ENCODE results near the gene MEA1. TPM values are rescaled to one million over a fixed set of nuclear protein-coding genes. Genes with fewer than 3 reads are reported as not detected.

MEA1 gene
- total RNA-seq = 57.7 and 59.3 TPM in 2 replicates

GRCh38 chr6:43013843-43014433, at the start of gene MEA1, which contains the start of gene KLHDC3:
Gene MEA1, minus strand, starts transcription at chr6:43013946. Its CDS starts 133 bp downstream, at chr6:43013813.
Gene KLHDC3, plus strand, starts transcription at chr6:43014249. Its CDS starts 2,944 bp downstream, at chr6:43017193.

GRCh38 chr6:43059168-43060033, 45.7 kb upstream of the MEA1 start, which contains the start of the genes KLC4 and MRPL2:
Gene KLC4, plus strand, starts transcription at chr6:43059631. Its CDS starts 1,705 bp downstream, at chr6:43061336.
Gene MRPL2, minus strand, starts transcription at chr6:43059434. Its CDS starts 53 bp downstream, at chr6:43059381.

GRCh38 chr6:43053545-43054205, 39.9 kb upstream of the MEA1 start, which contains the start of gene CUL7:
Gene CUL7, minus strand, starts transcription at chr6:43053851. Its CDS starts 1,063 bp downstream, at chr6:43052788.

GRCh38 chr6:43021270-43022047, 7.7 kb upstream of the MEA1 start, which contains the start of gene RRP36:
Gene RRP36, plus strand, starts transcription at chr6:43021623. Its CDS starts 32 bp downstream, at chr6:43021655.

GRCh38 chr6:42984001-42984923, 29.5 kb downstream of the MEA1 start, which contains the start of gene PPP2R5D:
Gene PPP2R5D, plus strand, starts transcription at chr6:42984570. Its CDS starts 108 bp downstream, at chr6:42984678.

GRCh38 chr6:42978839-42979522, 34.8 kb downstream of the MEA1 start, which contains the start of gene PEX6:
Gene PEX6, minus strand, starts transcription at chr6:42979181. Its CDS starts 31 bp downstream, at chr6:42979150.

Other genes starting within 250 kb of the MEA1 start
- gene BICRAL, start 231.9 kb downstream of the MEA1 start, total RNA-seq = 6.1 and 7.5 TPM in 2 replicates
- gene RPL7L1, start 134.3 kb downstream of the MEA1 start, total RNA-seq = 83.6 and 87.5 TPM in 2 replicates
- not detected in 2 replicates for gene PTCRA, start 97.9 kb downstream of the MEA1 start, total RNA-seq
- gene CNPY3, start 84.5 kb downstream of the MEA1 start, total RNA-seq = 37.6 and 44.8 TPM in 2 replicates
- 0.43 TPM in 1 of 2 replicates, not detected in the other for gene GNMT, start 53.2 kb downstream of the MEA1 start, total RNA-seq
- gene PEX6, start 34.8 kb downstream of the MEA1 start, total RNA-seq = 49.1 and 53.0 TPM in 2 replicates
- 39.3 and 49.2 TPM in 2 replicates for gene PPP2R5D, start 29.4 kb downstream of the MEA1 start, total RNA-seq
- gene KLHDC3, start 303 bp upstream of the MEA1 start, total RNA-seq = 81.7 and 147 TPM in 2 replicates
- gene RRP36, start 7.7 kb upstream of the MEA1 start, total RNA-seq = 41.6 and 59.4 TPM in 2 replicates
- 57.5 and 80.1 TPM in 2 replicates for gene CUL7, start 39.9 kb upstream of the MEA1 start, total RNA-seq
- gene MRPL2, start 45.5 kb upstream of the MEA1 start, total RNA-seq = 22.8 and 28.1 TPM in 2 replicates
- gene KLC4, start 45.7 kb upstream of the MEA1 start, total RNA-seq = 40.0 and 41.2 TPM in 2 replicates
- 844 and 868 TPM in 2 replicates for gene PTK7, start 62.4 kb upstream of the MEA1 start, total RNA-seq
- gene SRF, start 157.3 kb upstream of the MEA1 start, total RNA-seq = 11.8 and 34.7 TPM in 2 replicates
- gene CUL9, start 168.2 kb upstream of the MEA1 start, total RNA-seq = 32.0 and 40.4 TPM in 2 replicates
- 42.8 and 62.0 TPM in 2 replicates for gene DNPH1, start 215.5 kb upstream of the MEA1 start, total RNA-seq
- under 0.01 TPM in 1 of 2 replicates, not detected in the other for gene TTBK1, start 229.5 kb upstream of the MEA1 start, total RNA-seq